MM.1S (cell line): ENCODE results near the gene AZU1.

Source experiments
- DNase-seq: peaks from one replicate; pipeline ENCODE4 v3.0.0-alpha.2; 2015
- H2AFZ ChIP-seq: fragments of 300-600 bp; sonication (generic); 2 replicates; pipeline ENCODE4 v1.6.0; 2016; ENCODE audit warnings: antibody characterized with exemption, low read length
- H3F3A ChIP-seq: fragments of 300-600 bp; sonication (generic); 2 replicates; pipeline ENCODE4 v1.6.1; 2016; ENCODE audit warnings: mild to moderate bottlenecking, antibody characterized with exemption, low read length, moderate library complexity, mixed read lengths; ENCODE audit not compliant: insufficient read depth
- H3K27ac ChIP-seq: fragments of 300-600 bp; sonication (generic); 2 replicates; pipeline ENCODE4 v1.5.1; 2016; ENCODE audit warnings: mild to moderate bottlenecking, low read length
- H3K27me3 ChIP-seq: fragments of 300-600 bp; sonication (generic); replicated peaks from 2 replicates; pipeline ENCODE4 v1.6.0; 2016; ENCODE audit warnings: low read length; ENCODE audit not compliant: insufficient read depth
- H3K36me3 ChIP-seq: fragments of 300-600 bp; sonication (generic); replicated peaks from 2 replicates; pipeline ENCODE4 v1.6.1; 2016; ENCODE audit warnings: mild to moderate bottlenecking, low read length, mixed read lengths; ENCODE audit not compliant: insufficient read depth
- H3K4me1 ChIP-seq: fragments of 300-600 bp; sonication (generic); 2 replicates; pipeline ENCODE4 v1.6.1; 2016; ENCODE audit warnings: low read length, mixed read lengths
- H3K4me2 ChIP-seq: fragments of 300-600 bp; sonication (generic); 2 replicates; pipeline ENCODE4 v1.6.0; 2016; ENCODE audit warnings: low read depth, low read length
- H3K4me3 ChIP-seq: fragments of 300-600 bp; sonication (generic); 2 replicates; pipeline ENCODE4 v1.5.1; 2016; ENCODE audit warnings: low read length, mixed read lengths
- H3K79me2 ChIP-seq: fragments of 300-600 bp; sonication (generic); 2 replicates; pipeline ENCODE4 v1.6.1; 2016; ENCODE audit warnings: mixed run types, low read length, mixed read lengths
- H3K9ac ChIP-seq: fragments of 300-600 bp; sonication (generic); 2 replicates; pipeline ENCODE4 v1.6.1; 2016; ENCODE audit warnings: low read length, mixed read lengths
- H3K9me2 ChIP-seq: fragments of 300-600 bp; sonication (generic); replicated peaks from 2 replicates; pipeline ENCODE4 v1.6.1; 2016; ENCODE audit warnings: mild to moderate bottlenecking, low read length, mixed read lengths; ENCODE audit not compliant: insufficient read depth
- H3K9me3 ChIP-seq: fragments of 300-600 bp; sonication (generic); replicated peaks from 2 replicates; pipeline ENCODE4 v1.6.1; 2016; ENCODE audit warnings: mild to moderate bottlenecking, low read length, mixed read lengths; ENCODE audit not compliant: insufficient read depth
- H4K20me1 ChIP-seq: fragments of 300-600 bp; sonication (generic); 2 replicates; pipeline ENCODE4 v1.6.1; 2016; ENCODE audit warnings: mild to moderate bottlenecking, low read length, moderate library complexity, mixed read lengths; ENCODE audit not compliant: insufficient read depth
- EZH2 ChIP-seq: fragments of 300-600 bp; sonication (generic); optimal IDR thresholded peaks from 2 replicates; pipeline ENCODE3; 2017; ENCODE audit warnings: low read depth, mild to moderate bottlenecking, antibody characterized with exemption, low read length, mixed read lengths
- EZH2phosphoT487 ChIP-seq: fragments of 300-600 bp; sonication (generic); IDR thresholded peaks from 2 replicates; pipeline ENCODE4 v1.6.1; 2018; ENCODE audit warnings: antibody characterized with exemption, low read length
- TF ChIP-seq, protein P1 (sequence below): fragments of 300-600 bp; sonication (generic); IDR thresholded peaks from 2 replicates; pipeline ENCODE4 v1.5.1; 2016; ENCODE audit warnings: antibody characterized with exemption, low read length, mixed read lengths

AZU1 gene

DNA sequence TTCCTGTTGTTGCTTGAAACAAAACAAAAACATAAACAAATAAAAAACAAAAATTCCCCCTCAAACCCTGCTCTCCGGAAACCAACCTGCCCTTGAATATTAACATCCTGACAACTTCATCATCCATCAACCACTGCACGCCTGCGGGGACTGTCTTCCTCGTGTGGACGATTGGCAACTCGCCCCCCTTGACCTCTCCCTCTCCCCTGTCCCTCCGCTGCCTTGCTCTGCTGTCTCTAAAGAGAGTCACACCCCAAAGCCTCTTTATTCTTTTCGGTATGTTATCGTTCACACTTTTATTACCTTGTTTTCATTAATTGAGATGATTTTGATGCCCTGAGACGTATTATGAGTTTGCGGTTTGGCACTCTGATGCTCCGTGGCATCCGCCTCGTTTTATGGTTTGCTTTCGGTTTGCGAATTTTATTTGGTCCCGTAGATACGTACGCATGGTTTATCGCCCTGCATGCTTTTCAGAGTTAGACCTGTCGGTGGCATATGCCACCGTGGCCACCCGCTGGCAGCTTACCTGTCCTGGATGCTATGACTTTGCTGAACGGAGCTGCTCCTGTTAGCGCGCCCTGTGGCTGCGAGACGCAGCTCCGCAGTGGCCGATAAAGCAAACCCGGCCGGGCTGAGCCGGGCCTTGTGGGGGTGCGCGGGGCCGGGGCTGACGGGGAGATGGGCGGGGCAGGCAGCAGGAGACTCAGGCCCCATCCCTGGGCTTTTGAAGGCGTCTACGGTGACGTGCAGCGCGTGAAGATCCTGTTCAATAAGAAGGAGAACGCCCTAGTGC lies 19.8 kb upstream of the AZU1 start:
- H3F3A ChIP-seq: peaks cover 23% of the 10 kb centered on the region
- H4K20me1 ChIP-seq: peaks cover 32% of the 10 kb centered on the region

DNA sequence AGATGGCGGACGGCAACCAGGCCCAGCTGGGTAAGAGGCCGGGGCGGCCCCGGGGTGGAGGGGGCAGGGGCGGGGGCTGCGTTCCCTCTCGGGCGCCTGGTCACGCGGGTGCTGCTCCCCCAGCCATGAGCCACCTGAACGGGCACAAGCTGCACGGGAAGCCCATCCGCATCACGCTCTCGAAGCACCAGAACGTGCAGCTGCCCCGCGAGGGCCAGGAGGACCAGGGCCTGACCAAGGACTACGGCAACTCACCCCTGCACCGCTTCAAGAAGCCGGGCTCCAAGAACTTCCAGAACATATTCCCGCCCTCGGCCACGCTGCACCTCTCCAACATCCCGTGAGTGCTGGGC lies 19.2 kb upstream of the AZU1 start:
- no peaks in the 10 kb centered on the region for H3K9me3 ChIP-seq
- H3K9ac ChIP-seq: no peak overlapping the region
- H3K4me3 ChIP-seq: no peak overlapping the region
- H3K4me1 ChIP-seq: no peaks in the 10 kb centered on the region
- peaks cover 72% of the 10 kb centered on the region for H3K79me2 ChIP-seq
- H3K27me3 ChIP-seq: no peaks in the 10 kb centered on the region
- H3K36me3 ChIP-seq: peaks cover 80% of the 10 kb centered on the region
- H2AFZ ChIP-seq: no peak overlapping the region
- no peaks in the 10 kb centered on the region for H3K9me2 ChIP-seq
- H4K20me1 ChIP-seq: peaks cover 26% of the 10 kb centered on the region
- H3F3A ChIP-seq: peaks cover 23% of the 10 kb centered on the region
- DNase-seq: no peak
- H3K4me2 ChIP-seq: no peak overlapping the region
- TF ChIP-seq, protein P1, sequence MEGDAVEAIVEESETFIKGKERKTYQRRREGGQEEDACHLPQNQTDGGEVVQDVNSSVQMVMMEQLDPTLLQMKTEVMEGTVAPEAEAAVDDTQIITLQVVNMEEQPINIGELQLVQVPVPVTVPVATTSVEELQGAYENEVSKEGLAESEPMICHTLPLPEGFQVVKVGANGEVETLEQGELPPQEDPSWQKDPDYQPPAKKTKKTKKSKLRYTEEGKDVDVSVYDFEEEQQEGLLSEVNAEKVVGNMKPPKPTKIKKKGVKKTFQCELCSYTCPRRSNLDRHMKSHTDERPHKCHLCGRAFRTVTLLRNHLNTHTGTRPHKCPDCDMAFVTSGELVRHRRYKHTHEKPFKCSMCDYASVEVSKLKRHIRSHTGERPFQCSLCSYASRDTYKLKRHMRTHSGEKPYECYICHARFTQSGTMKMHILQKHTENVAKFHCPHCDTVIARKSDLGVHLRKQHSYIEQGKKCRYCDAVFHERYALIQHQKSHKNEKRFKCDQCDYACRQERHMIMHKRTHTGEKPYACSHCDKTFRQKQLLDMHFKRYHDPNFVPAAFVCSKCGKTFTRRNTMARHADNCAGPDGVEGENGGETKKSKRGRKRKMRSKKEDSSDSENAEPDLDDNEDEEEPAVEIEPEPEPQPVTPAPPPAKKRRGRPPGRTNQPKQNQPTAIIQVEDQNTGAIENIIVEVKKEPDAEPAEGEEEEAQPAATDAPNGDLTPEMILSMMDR: no peak
- TF ChIP-seq EZH2phosphoT487 (no peak), EZH2 (no peak)
- no peak overlapping the region for H3K27ac ChIP-seq

More for the DNA sequence above, 19.8 kb upstream of the AZU1 start:
- Histone ChIP-seq H3K79me2 (peaks cover 78% of the 10 kb centered on the region), H3K4me3 (no peak overlapping the region), H3K9ac (no peak overlapping the region), H3K9me2 (no peaks in the 10 kb centered on the region), H3K4me1 (no peaks in the 10 kb centered on the region), H2AFZ (no peak overlapping the region), H3K36me3 (peaks cover 85% of the 10 kb centered on the region), H3K9me3 (no peaks in the 10 kb centered on the region), H3K27ac (no peak overlapping the region), H3K27me3 (no peaks in the 10 kb centered on the region), H3K4me2 (no peak overlapping the region)
- no peak for DNase-seq
- TF ChIP-seq EZH2: no peak
- TF ChIP-seq EZH2phosphoT487: no peak
- TF ChIP-seq, protein P1: no peak

DNA sequence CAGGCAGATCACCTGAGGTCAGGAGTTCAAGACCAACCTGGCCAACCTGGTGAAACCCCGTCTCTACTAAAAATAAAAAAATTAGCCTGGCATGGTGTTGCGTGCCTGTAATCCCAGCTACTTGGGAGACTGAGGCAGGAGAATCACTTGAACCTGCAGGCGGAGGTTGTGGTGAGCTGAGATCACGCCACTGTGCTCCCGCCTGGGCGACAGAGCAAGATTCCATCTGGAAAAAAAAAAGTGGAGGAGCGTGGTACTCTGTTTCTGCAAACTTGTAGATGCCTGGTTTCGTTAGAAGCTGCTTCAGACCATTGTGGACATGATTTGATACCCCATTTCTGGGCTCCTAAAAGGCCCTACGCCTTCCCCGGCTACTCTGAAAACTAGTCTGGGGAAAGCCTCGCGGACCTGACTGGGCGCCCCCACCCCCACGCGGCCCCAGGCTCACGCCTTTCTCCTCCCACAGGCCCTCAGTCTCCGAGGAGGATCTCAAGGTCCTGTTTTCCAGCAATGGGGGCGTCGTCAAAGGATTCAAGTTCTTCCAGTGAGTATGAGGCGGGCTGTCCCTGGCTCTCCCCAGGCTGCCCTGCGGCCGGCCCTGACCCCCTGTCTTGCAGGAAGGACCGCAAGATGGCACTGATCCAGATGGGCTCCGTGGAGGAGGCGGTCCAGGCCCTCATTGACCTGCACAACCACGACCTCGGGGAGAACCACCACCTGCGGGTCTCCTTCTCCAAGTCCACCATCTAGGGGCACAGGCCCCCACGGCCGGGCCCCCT lies 17.4 kb upstream of the AZU1 start:
- H3K9me3 ChIP-seq: no peaks in the 10 kb centered on the region
- H4K20me1 ChIP-seq: peaks cover 10% of the 10 kb centered on the region

More for the DNA sequence above, 17.4 kb upstream of the AZU1 start:
- Histone ChIP-seq H3K79me2 (peaks cover 54% of the 10 kb centered on the region), H3K4me3 (no peak overlapping the region), H3K9me2 (no peaks in the 10 kb centered on the region), H3K4me1 (no peaks in the 10 kb centered on the region), H2AFZ (no peak overlapping the region), H3K27me3 (no peaks in the 10 kb centered on the region), H3K9ac (no peak overlapping the region), H3F3A (peaks cover 23% of the 10 kb centered on the region), H3K4me2 (no peak overlapping the region), H3K27ac (no peak overlapping the region), H3K36me3 (peaks cover 61% of the 10 kb centered on the region)
- TF ChIP-seq, protein P1: no peak
- no peak for TF ChIP-seq EZH2phosphoT487
- TF ChIP-seq EZH2: no peak
- no peak for DNase-seq
